Measurements from ENCODE around the gene DLGAP4.

Gene DLGAP4

GRCh38 chr20:36305602-36306551 is at the start of gene DLGAP4:
Gene DLGAP4 (plus strand): TSS chr20:36306339. CDS start chr20:36431718, 125,379 bp downstream.
- DNase-seq = no peak

- DNase-seq = no peak
Observed at GRCh38 chr20:36259177-36260061, 46.7 kb upstream of the DLGAP4 start.

GRCh38 chr20:36260316-36260715 is 45.8 kb upstream of the DLGAP4 start:
- DNase-seq = no peak

- DNase-seq = no peak
Observed at GRCh38 chr20:36261389-36262105, 44.6 kb upstream of the DLGAP4 start.

DNA sequence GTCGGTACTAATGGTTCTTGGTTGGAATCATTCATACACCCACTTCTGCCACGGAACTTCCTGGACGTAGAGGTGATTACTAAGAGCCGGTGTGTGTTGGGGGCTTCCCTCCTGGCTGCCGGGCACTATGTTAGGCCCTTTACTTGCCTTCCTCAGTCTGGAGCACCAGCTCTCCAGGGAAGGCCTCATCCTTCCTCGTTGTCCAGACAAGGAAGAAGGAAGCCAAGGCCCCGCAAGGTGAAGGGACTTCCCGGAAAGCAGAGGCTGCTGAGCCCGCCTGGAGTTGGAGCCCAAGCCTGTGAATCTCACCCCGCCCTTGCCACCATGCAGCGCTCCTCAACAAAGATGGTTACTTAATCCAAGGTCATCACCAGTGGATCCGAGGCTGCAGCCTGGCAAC is 43.7 kb upstream of the DLGAP4 start:
- no peak for DNase-seq

- DNase-seq = no peak
Observed at GRCh38 chr20:36264426-36265246, 41.5 kb upstream of the DLGAP4 start.

GRCh38 chr20:36266189-36266588 is 40.0 kb upstream of the DLGAP4 start:
- no peak for DNase-seq

DNA sequence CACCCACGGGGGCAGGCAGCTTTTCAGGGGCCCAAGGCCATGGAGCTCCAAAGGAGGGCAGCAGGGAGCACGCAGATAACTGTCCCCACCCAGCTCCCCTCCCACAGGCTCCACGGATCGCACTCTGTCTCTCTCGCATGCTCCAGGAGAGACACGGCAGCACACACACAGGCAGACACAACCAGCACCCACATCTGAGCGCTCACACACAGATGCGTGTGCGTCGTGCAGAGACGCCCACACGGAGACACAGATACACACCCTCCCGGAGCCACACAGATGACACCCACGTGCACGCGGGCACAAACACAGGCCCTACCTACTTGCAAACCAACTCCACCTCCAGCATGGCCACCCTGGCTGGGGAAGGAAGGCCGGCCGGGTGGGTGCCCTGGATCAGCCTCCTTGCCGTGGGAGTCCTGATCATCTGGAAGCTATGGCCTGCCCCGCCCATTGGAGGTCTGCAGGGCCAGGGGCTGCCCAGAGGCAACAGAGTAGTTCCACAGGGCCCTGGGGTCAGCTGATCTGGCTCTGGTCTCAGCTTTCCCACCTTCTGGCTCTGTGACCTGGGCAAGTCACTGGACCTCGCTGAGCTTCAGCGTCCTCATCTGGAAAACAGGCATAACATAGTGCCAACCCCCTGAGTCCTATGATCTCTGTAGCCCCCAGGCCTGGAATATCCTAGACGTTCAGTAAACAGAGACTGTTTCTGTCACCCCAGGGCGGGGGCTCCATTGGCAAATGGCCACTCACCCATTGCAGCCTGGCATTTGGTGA is 38.3 kb upstream of the DLGAP4 start:
- DNase-seq = no peak

DNA sequence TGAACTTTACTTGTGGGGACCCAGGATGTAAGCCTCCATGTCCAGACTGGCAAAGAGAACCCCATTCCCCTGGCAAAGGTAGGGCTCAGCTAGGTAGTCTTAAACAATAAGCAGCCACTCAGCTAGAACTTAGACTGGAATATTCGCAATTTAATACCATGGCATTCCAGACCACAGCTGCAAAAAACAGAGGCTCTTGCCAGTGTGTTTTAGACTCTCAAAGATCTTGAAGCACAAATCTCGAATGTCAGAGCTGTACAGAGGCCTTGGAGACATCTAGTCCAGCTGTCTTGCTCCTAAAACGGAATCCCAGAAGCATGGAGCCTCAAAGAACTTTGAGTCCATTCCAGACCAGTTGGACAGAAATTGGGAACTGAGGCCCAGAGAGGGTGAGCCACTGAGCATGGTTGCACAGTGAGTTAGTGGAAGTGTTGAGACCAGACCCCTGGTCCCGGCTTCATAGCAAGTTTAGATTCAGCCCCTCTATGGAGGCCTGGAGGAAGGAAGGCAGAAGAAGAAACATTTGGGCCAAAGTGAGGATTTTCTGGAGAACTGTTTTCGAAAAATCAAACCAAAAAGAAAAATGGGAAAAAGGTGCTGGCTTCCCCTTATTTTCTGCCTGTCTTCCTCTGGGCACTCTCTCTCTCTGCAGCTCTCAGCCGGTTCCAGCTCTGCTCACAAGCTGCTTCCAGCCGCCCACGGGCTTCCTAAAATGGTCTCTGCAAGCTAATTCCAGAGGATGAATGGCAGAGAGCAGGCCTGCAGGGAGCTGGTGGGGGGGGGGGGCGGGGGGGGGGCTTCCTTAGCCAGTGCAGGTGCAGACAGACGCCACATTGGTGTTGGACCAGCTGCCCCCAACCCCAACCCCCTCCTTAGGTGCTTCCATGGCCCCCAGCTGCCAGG is 37.4 kb upstream of the DLGAP4 start:
- no peak for DNase-seq

GRCh38 chr20:36269507-36269906 is 36.6 kb upstream of the DLGAP4 start:
- DNase-seq = no peak

DNA sequence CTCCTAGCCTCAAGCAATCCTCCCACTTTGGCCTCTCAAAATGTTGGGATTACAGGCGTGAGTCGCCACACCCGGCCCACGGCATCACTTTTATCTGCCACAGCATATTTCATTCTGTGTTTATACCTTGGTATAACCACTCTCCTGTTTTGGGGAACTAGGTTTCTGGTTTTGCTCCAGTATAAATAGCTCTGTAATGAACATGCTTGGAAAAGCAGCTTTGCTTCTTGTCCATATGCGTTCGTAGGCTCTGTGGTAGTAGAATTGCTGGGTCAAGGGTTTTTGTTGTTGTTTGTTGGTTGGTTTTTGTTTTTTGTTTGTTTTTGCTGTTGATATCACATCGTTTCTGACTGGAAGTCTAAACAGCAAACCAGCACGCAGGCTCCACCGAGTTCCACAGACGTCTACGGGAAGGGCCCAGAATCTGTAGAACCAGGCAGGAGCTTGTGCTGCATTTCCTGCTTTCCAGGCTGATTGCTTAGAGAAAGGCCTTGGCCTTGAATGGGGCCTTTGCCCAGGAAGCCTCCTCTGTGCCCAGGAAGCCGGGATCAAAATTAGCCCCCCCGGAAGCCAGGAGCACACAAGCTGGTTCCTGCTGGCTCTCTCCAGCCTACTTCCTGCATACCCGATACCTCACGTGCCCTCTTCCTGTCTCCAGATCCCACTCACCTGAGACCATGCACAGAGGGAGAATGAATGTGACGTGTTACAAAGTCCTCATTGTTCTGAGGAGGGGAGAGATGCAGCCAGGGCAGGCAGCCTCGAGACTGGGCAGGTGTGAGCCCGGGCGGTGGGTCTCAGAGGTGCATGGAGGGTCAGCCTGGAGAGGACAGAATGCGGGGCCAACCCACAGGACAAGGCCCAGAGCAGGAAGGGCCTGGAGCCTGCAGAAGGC is 35.1 kb upstream of the DLGAP4 start:
- no peak for DNase-seq

GRCh38 chr20:36271639-36272546 is 34.2 kb upstream of the DLGAP4 start:
- no peak for DNase-seq

GRCh38 chr20:36272547-36273220 is 33.5 kb upstream of the DLGAP4 start:
- DNase-seq = no peak

- DNase-seq = peak; percentile 9
Observed at GRCh38 chr20:36273414-36274180, 32.5 kb upstream of the DLGAP4 start.

DNA sequence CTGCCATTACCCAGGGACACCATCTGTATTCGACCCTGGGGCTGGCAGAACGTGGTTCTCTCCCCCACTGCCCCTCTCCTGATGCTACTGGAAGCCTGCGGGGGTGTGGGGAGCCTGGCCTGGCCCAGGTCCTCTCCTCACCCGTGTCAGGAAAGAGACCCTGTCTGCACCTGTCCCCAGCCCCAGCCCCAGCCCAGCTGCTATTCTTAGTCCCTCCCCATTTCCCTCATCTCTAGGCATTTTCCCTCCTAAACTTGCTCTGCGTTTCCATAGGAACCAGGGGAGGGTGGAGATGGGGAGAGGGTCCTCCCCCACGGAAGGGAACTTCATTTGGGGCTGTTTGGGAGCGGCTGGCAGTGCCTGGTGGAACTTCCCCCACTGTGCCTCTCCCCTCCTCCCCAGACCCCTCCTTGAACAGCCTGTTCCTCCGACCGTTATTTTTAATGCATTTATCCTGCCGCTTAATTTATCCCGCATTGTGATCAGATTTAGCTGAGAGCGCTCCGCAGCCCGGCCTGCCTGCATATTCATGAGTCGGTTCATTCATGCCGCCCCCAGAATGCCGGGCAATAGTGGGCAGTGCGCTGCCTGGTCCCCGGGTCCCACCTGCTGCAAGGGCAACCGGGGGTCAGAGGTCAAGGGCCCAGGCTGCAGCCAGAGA is 31.8 kb upstream of the DLGAP4 start:
- DNase-seq = no peak

- no peak for DNase-seq
Observed at GRCh38 chr20:36275011-36275410, 31.1 kb upstream of the DLGAP4 start.

Measured in NCI-H226 (cell line).